Measurements from ENCODE around the gene AP1AR. TPM values are rescaled to one million over a fixed set of nuclear protein-coding genes. Genes with fewer than 3 reads are reported as not detected.
"Not testable (repeated sequence)": the region's sequence is repeated elsewhere in the genome, so short reads cannot be mapped to it uniquely, and the experiment has no call there.

Gene AP1AR
- total and polyA plus RNA-seq, 7 experiments from 2014 or later: 7.3 to 23.8 (median 17.0) TPM

DNA sequence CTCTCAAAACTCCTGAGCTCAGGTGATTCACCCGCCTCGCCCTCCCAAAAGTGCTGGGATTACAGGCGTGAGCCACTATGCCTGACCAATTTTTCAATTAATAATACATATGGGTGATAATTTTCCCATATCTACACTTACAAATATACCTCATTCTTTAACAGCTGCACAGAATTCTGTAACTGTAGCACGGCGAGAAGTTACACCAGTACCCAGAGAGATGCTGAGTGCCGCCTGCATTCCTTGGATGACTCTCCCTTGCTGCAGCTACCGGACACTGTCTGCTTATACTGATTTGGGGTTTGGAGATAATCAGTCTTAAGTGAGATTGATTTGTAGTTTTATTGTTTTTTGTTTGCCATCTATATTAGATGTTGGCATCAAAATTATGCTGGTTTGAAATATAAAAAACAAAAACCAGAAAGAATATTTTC is 48.3 kb downstream of the AP1AR start:
- Histone ChIP-seq H3K4me3 (ENCODE audit: low read length) (no peak overlapping the region), H3K4me1 (ENCODE audit: control insufficient read depth in 2 of 2, insufficient read depth in 2 of 2, low read length in 2 of 2) (peaks cover 0 to 18% of the 10 kb centered on the region in 2 donors), H3K36me3 (ENCODE audit: control insufficient read depth in 2 of 3, insufficient read depth in 3 of 3, low read length in 3 of 3) (peaks cover 0 to under 1% (median 0%) of the 10 kb centered on the region in 3 experiments), H3K27ac (ENCODE audit: low read depth, low read length) (no peak overlapping the region), H3K9me3 (ENCODE audit: control insufficient read depth in 2 of 3, low read length in 3 of 3) (no peaks in the 10 kb centered on the region), H3K27me3 (ENCODE audit: control insufficient read depth in 2 of 2, insufficient read depth in 2 of 2, low read length in 2 of 2) (no peaks in the 10 kb centered on the region)
- ChIA-PET POLR2A (no interaction called here), CTCF (interaction anchor here (1.1 kb wide), 1 partner anchor 42 kb away, joined by 5 read pairs; no protein-coding TSS in a partner anchor)
- no peak for ATAC-seq
- Mint-ChIP-seq H3K36me3 (peaks cover 11 to 45% (median 34%) of the 10 kb centered on the region in 5 donors), H3K4me1 (peaks cover 34 to 77% (median 59%) of the 10 kb centered on the region in 7 donors), H3K27ac (peak overlapping the region in 7 of 9 donors; percentile 6 to 87 (median 60)), H3K4me3 (peak overlapping the region in 2 of 10 donors; percentile 7), H3K9me3 (peaks cover 0 to 12% (median 0%) of the 10 kb centered on the region in 11 donors), H3K27me3 (no peaks in the 10 kb centered on the region)
- intact Hi-C loops (cut with micrococcal nuclease): no loop called here
- no peak for DNase-seq

DNA sequence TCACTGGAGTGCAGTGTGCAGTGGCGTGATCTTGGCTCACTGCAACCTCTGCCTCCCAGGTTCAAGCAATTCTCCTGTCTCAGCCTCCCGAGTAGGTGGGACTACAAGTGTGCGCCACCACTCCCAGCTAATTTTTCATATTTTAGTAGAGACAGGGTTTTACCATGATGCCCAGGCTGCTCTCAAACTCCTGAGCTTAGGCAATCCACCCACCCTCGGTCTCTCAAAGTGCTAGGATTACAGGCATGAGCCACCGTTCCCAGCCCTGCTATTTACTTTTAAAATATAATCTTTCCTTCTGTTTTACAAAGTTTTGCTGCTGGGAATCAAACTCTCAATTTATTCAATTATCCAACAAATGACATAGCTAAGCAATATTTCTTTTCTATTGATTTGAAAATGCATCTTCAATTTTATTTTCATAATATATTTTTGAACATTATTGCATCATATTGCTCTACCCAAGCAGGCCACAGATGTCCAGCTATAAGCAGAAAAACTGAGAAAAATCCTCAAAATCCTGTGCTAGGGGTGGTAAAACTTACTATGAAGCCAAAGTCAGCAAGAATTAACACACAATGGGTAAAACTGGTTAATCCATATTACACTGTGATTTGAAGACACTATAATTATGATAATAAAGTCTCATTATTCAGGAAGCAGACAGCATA is 48.9 kb downstream of the AP1AR start:
- Histone ChIP-seq H3K27me3 (ENCODE audit: control insufficient read depth in 2 of 2, insufficient read depth in 2 of 2, low read length in 2 of 2) (no peaks in the 10 kb centered on the region), H3K4me1 (ENCODE audit: control insufficient read depth in 2 of 2, insufficient read depth in 2 of 2, low read length in 2 of 2) (peaks cover 0 to 18% of the 10 kb centered on the region in 2 donors), H3K9me3 (ENCODE audit: control insufficient read depth in 2 of 3, low read length in 3 of 3) (no peaks in the 10 kb centered on the region), H3K36me3 (ENCODE audit: control insufficient read depth in 2 of 3, insufficient read depth in 3 of 3, low read length in 3 of 3) (peaks cover 0 to 7% (median 0%) of the 10 kb centered on the region in 3 experiments), H3K4me3 (ENCODE audit: low read length) (no peak overlapping the region), H3K27ac (ENCODE audit: low read depth, low read length) (no peak overlapping the region)
- POLR2A ChIA-PET: no interaction called here
- peaks cover 36 to 76% (median 59%) of the 10 kb centered on the region in 7 donors for H3K4me1 Mint-ChIP-seq
- no peak for DNase-seq
- no peak for ATAC-seq
- CTCF ChIA-PET: no interaction called here
- H3K36me3 Mint-ChIP-seq: peaks cover 11 to 41% (median 30%) of the 10 kb centered on the region in 5 donors
- intact Hi-C loops (cut with micrococcal nuclease): no loop called here
- H3K4me3 Mint-ChIP-seq: peak overlapping the region in 1 of 10 donors; percentile 7
- peaks cover 0 to 12% (median 0%) of the 10 kb centered on the region in 11 donors for H3K9me3 Mint-ChIP-seq
- H3K27me3 Mint-ChIP-seq: no peaks in the 10 kb centered on the region
- H3K27ac Mint-ChIP-seq: peak overlapping the region in 5 of 9 donors; percentile 1 to 87 (median 67)

DNA sequence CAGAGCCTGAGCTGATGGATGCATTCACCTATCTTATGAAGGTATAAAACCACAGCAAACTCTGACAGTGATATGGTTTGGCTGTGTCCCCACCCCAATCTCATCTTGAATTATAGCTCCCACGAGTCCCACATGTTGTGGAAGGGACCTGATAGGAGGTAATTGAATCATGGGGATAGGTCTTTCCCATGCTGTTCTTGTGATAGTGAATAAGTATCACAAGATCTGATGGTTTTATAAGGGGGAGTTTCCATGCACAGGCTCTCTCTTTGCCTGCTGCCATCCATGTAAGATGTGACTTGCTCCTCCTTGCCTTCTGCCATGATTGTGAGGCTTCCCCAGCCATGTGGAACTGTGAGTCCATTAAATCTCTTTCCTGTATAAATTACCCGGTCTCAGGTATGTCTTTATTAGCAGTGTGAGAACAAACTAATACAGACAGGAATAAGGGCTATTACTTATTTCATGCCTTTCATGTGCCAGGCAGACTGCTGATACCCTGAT is 50.4 kb downstream of the AP1AR start:
- H3K9me3 Mint-ChIP-seq: peaks cover 0 to 12% (median 0%) of the 10 kb centered on the region in 11 donors
- peaks cover 10 to 28% of the 10 kb centered on the region in 2 donors for H3K4me1 ChIP-seq (ENCODE audit: control insufficient read depth in 2 of 2, insufficient read depth in 2 of 2, low read length in 2 of 2)
- H3K4me3 ChIP-seq (ENCODE audit: low read length); H3K36me3 ChIP-seq (ENCODE audit: control insufficient read depth in 2 of 3, insufficient read depth in 3 of 3, low read length in 3 of 3); H3K27me3 Mint-ChIP-seq; ATAC-seq; H3K9me3 ChIP-seq (ENCODE audit: control insufficient read depth in 2 of 3, low read length in 3 of 3); CTCF ChIA-PET; H3K27ac ChIP-seq (ENCODE audit: low read depth, low read length); H3K27me3 ChIP-seq (ENCODE audit: control insufficient read depth in 2 of 2, insufficient read depth in 2 of 2, low read length in 2 of 2); DNase-seq; intact Hi-C loops (cut with micrococcal nuclease): not testable (repeated sequence)
- H3K4me1 Mint-ChIP-seq: peaks cover 41 to 78% (median 70%) of the 10 kb centered on the region in 7 donors
- H3K36me3 Mint-ChIP-seq: peaks cover 11 to 33% (median 22%) of the 10 kb centered on the region in 5 donors
- H3K27ac Mint-ChIP-seq: peak overlapping the region in 6 of 9 donors; percentile 33 to 95 (median 61)
- H3K4me3 Mint-ChIP-seq: peak overlapping the region in 2 of 10 donors; percentile 26 to 97
- POLR2A ChIA-PET: interaction anchor here (0.6 kb wide), 1 partner anchor 355 kb away, joined by 3 read pairs; no protein-coding TSS in a partner anchor

DNA sequence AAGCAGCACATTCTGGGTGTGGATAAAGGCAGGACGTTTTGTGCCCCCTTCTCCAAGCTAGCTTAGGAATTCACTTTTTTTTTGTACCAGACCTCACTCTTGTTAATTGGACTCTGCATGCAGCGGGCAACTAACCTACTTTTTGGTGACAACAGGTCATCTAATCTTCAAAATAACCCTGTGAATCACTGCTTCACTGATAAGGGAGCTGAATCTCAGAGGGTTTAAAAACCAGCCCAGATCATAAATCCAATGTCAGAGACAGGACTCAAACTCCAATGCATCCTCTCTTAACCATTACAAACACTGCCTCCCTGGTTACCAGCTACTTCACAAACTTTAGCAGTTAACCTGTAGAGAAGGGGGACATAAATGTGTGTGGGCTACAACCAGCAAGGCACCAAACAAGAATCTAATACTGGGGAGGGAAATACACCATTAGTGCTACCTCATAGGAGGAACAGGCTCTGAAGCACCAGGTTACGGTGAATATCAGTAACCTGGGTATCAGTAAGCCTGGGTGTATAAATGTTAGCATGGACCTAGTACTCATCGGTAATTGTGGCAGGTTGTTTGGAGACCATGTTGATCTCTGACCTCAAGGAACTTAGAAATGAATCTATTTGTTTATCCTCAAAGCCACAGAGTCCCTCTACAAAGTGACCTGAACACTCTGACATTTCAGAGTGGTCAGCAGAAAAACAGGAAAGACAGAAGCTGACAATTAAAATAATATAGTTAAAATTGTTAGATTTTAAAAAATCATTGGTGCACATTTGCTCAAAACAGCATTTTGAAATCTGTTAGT is 51.5 kb downstream of the AP1AR start:
- Histone ChIP-seq H3K27ac (ENCODE audit: low read depth, low read length) (peak overlapping the region; percentile 34), H3K4me3 (ENCODE audit: low read length) (no peak overlapping the region), H3K27me3 (ENCODE audit: control insufficient read depth in 2 of 2, insufficient read depth in 2 of 2, low read length in 2 of 2) (no peaks in the 10 kb centered on the region), H3K36me3 (ENCODE audit: control insufficient read depth in 2 of 3, insufficient read depth in 3 of 3, low read length in 3 of 3) (peaks cover 0 to 8% (median 0%) of the 10 kb centered on the region in 3 experiments), H3K9me3 (ENCODE audit: control insufficient read depth in 2 of 3, low read length in 3 of 3) (no peaks in the 10 kb centered on the region), H3K4me1 (ENCODE audit: control insufficient read depth in 2 of 2, insufficient read depth in 2 of 2, low read length in 2 of 2) (peaks cover 19 to 39% of the 10 kb centered on the region in 2 donors)
- Mint-ChIP-seq H3K4me3 (peak overlapping the region in 8 of 10 donors; percentile 6 to 97 (median 70)), H3K27me3 (no peaks in the 10 kb centered on the region), H3K27ac (peak overlapping the region in 8 of 9 donors; percentile 50 to 95 (median 83)), H3K9me3 (peaks cover 0 to 12% (median 0%) of the 10 kb centered on the region in 11 donors), H3K36me3 (peaks cover 10 to 27% (median 15%) of the 10 kb centered on the region in 5 donors), H3K4me1 (peaks cover 51 to 81% (median 78%) of the 10 kb centered on the region in 7 donors)
- POLR2A ChIA-PET: interaction anchor here (0.5 to 1.4 kb wide), 2 partner anchors 15 to 93 kb away, joined by 3 to 4 read pairs; no protein-coding TSS in a partner anchor
- ATAC-seq (no peak), DNase-seq (no peak)
- CTCF ChIA-PET: no interaction called here
- intact Hi-C loops (cut with micrococcal nuclease): no loop called here

DNA sequence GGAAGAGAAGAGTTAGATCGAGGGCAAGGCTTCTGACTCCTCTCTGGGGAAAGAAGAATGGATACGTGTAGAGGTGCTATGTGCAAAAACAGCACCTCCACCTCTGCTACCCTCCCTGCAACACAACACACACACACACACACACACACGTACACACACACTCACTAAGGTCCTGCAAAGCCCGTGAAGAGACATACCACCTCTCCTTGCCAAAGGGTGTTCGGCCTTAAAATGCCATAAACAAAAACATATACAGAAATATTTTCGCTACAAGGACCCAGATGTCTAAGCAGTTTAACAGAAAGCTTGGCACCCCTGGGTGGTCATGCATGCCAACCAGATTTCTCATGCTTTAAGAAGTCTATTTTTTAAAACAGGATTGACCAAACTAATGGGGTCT is 52.6 kb downstream of the AP1AR start:
- POLR2A ChIA-PET: interaction anchor here (1.2 to 4.3 kb wide), 4 partner anchors 15 to 52 kb away, joined by 3 to 65 read pairs (median 16); partner anchors contain the start of genes ALPK1 and AP1AR
- DNase-seq (no peak), ATAC-seq (no peak)
- Mint-ChIP-seq H3K4me1 (peaks cover 51 to 89% (median 80%) of the 10 kb centered on the region in 7 donors), H3K36me3 (peaks cover 7 to 24% (median 15%) of the 10 kb centered on the region in 5 donors), H3K9me3 (peaks cover 0 to 12% (median 0%) of the 10 kb centered on the region in 11 donors), H3K27ac (peak overlapping the region; percentile 21 to 95 (median 90)), H3K4me3 (peak overlapping the region; percentile 87 to 97 (median 92)), H3K27me3 (no peaks in the 10 kb centered on the region)
- intact Hi-C loops (cut with micrococcal nuclease): loop anchor here in 1 of 2 donors (2.0 kb wide), 2 partner anchors 37 to 165 kb away; no protein-coding TSS in a partner anchor
- Histone ChIP-seq H3K4me3 (ENCODE audit: low read length) (peak overlapping the region; percentile 94), H3K4me1 (ENCODE audit: control insufficient read depth in 2 of 2, insufficient read depth in 2 of 2, low read length in 2 of 2) (peaks cover 29 to 50% of the 10 kb centered on the region in 2 donors), H3K27ac (ENCODE audit: low read depth, low read length) (peak overlapping the region; percentile 81), H3K27me3 (ENCODE audit: control insufficient read depth in 2 of 2, insufficient read depth in 2 of 2, low read length in 2 of 2) (no peaks in the 10 kb centered on the region), H3K9me3 (ENCODE audit: control insufficient read depth in 2 of 3, low read length in 3 of 3) (no peaks in the 10 kb centered on the region), H3K36me3 (ENCODE audit: control insufficient read depth in 2 of 3, insufficient read depth in 3 of 3, low read length in 3 of 3) (peaks cover 0 to 8% (median 0%) of the 10 kb centered on the region in 3 experiments)
- CTCF ChIA-PET: no interaction called here

Measured in naive thymus-derived CD4-positive, alpha-beta T cell (primary cell).